HG03045 (cell line): ENCODE data around the gene ZMYND15.

Experiments used
- ATAC-seq: cut with Tn5 transposase; IDR thresholded peaks from one replicate; pipeline ENCODE4 v1.9.1; 2021; ENCODE audit warnings: mild to moderate bottlenecking, moderate library complexity; ENCODE audit not compliant: unreplicated experiment

The ZMYND15 gene

GRCh38 chr17:4715063-4715744 is 24.4 kb upstream of the ZMYND15 start:
- ATAC-seq = no peak

GRCh38 chr17:4716081-4716480 is 23.6 kb upstream of the ZMYND15 start:
- no peak for ATAC-seq

- ATAC-seq = no peak
Observed at GRCh38 chr17:4717791-4718190, 21.8 kb upstream of the ZMYND15 start.

- no peak for ATAC-seq
Observed at GRCh38 chr17:4718276-4718675, 21.4 kb upstream of the ZMYND15 start.

GRCh38 chr17:4719146-4719545 is 20.5 kb upstream of the ZMYND15 start:
- ATAC-seq = no peak

- no peak for ATAC-seq
Observed at GRCh38 chr17:4719684-4720221, 19.9 kb upstream of the ZMYND15 start.

- no peak for ATAC-seq
Observed at GRCh38 chr17:4720787-4721186, 18.8 kb upstream of the ZMYND15 start.

- ATAC-seq = no peak
Observed at GRCh38 chr17:4721203-4722135, 18.2 kb upstream of the ZMYND15 start.

GRCh38 chr17:4722678-4723240 is 16.9 kb upstream of the ZMYND15 start:
- ATAC-seq = no peak

GRCh38 chr17:4724650-4725049 is 15.0 kb upstream of the ZMYND15 start:
- ATAC-seq = no peak

GRCh38 chr17:4725646-4726310 is 13.9 kb upstream of the ZMYND15 start:
- no peak for ATAC-seq

GRCh38 chr17:4728124-4728523 is 11.5 kb upstream of the ZMYND15 start:
- ATAC-seq = no peak

- ATAC-seq = no peak
Observed at GRCh38 chr17:4733073-4733531, 6.5 kb upstream of the ZMYND15 start.

GRCh38 chr17:4734857-4735475 is 4.7 kb upstream of the ZMYND15 start:
- ATAC-seq = no peak

GRCh38 chr17:4735876-4736651 is 3.6 kb upstream of the ZMYND15 start:
- ATAC-seq = no peak

- ATAC-seq = no peak
Observed at GRCh38 chr17:4738136-4739121, 1.2 kb upstream of the ZMYND15 start.

GRCh38 chr17:4740025-4740351 is 355 bp downstream of the ZMYND15 start:
- no peak for ATAC-seq

- ATAC-seq = no peak
Observed at GRCh38 chr17:4740584-4740983, 951 bp downstream of the ZMYND15 start.

GRCh38 chr17:4741544-4741943 is 1.9 kb downstream of the ZMYND15 start:
- ATAC-seq = no peak
